Thyroid gland (tissue), 4 donors: ENCODE measurements around the gene CD82.

ENCODE experiments used
- CTCF ChIP-seq, 6 experiments: fragments of 200-600 bp in 3 of 6; fragments of 450-650 bp in 3 of 6; sonication (generic) in 3 of 6; IDR thresholded peaks; one replicate each; pipeline ENCODE4 v1.5.1; 2016 to 2019; ENCODE audit warnings: antibody characterized with exemption in 6 of 6, mild to moderate bottlenecking in 2 of 6, inconsistent platforms in 1 of 6, moderate library complexity in 1 of 6
- POLR2A ChIP-seq, 2 donors: fragments of 450-650 bp; IDR thresholded peaks; one replicate each; pipeline ENCODE4 v1.6.1; 2017; ENCODE audit warnings: antibody characterized with exemption in 2 of 2, mild to moderate bottlenecking in 2 of 2, moderate library complexity in 1 of 2

GRCh38 chr11:44568331-44568657, 2.8 kb downstream of the CD82 start:
- TF ChIP-seq CTCF (IDR thresholded peaks at IDR 0.05): no peak
- no peak for TF ChIP-seq POLR2A (IDR thresholded peaks at IDR 0.05)
